ENCODE data around the gene RPS18.

- TF ChIP-seq CTCF (conservative IDR thresholded peaks at IDR 0.05; ENCODE audit: low read depth, low read length) (peak; percentile 82), RCOR1 (IDR thresholded peaks at IDR 0.05; ENCODE audit: insufficient replicate concordance, low read length) (no peak), FOS (IDR thresholded peaks at IDR 0.05; ENCODE audit: low read depth, low read length) (no peak), CEBPB (IDR thresholded peaks at IDR 0.05; ENCODE audit: low read depth, low read length) (no peak), RAD21 (IDR thresholded peaks at IDR 0.05; ENCODE audit: low read length) (peak; percentile 57), RFX5 (IDR thresholded peaks at IDR 0.05; ENCODE audit: low read depth, low read length) (no peak), BHLHE40 (IDR thresholded peaks at IDR 0.05; ENCODE audit: low read depth, low read length) (0 out of 2 replicates have a peak, but pooled peaks have one; percentile 17)
Measured at GRCh38 chr6:33299237-33299944, 27.5 kb downstream of the RPS18 start.
